Measurements from ENCODE around the gene LBX1.

Gene LBX1

GRCh38 chr10:101224060-101224909 lies 5.0 kb downstream of the LBX1 start:
- TF ChIP-seq CTCF (IDR thresholded peaks at IDR 0.05; ENCODE audit: low read depth, low read length), result no peak
- DNase-seq (ENCODE audit: extremely low read depth, low read depth), result no peak

GRCh38 chr10:101223274-101224059 lies 5.8 kb downstream of the LBX1 start:
- TF ChIP-seq CTCF (IDR thresholded peaks at IDR 0.05; ENCODE audit: low read depth, low read length), result no peak
- DNase-seq (ENCODE audit: extremely low read depth, low read depth), result no peak

GRCh38 chr10:101222683-101223273 lies 6.5 kb downstream of the LBX1 start:
- TF ChIP-seq CTCF (IDR thresholded peaks at IDR 0.05; ENCODE audit: low read depth, low read length), result no peak

GRCh38 chr10:101221963-101222531 lies 7.2 kb downstream of the LBX1 start:
- DNase-seq (ENCODE audit: extremely low read depth, low read depth), result no peak
- TF ChIP-seq CTCF (IDR thresholded peaks at IDR 0.05; ENCODE audit: low read depth, low read length), result no peak

More at GRCh38 chr10:101222683-101223273, 6.5 kb downstream of the LBX1 start:
- no peak for DNase-seq (ENCODE audit: extremely low read depth, low read depth)

- no peak for TF ChIP-seq CTCF (IDR thresholded peaks at IDR 0.05; ENCODE audit: low read depth, low read length)
- no peak for DNase-seq (ENCODE audit: extremely low read depth, low read depth)
Measured at GRCh38 chr10:101221549-101221948, 7.7 kb downstream of the LBX1 start.

- TF ChIP-seq CTCF (IDR thresholded peaks at IDR 0.05; ENCODE audit: low read depth, low read length), result no peak
- no peak for DNase-seq (ENCODE audit: extremely low read depth, low read depth)
Measured at GRCh38 chr10:101219946-101220451, 9.3 kb downstream of the LBX1 start.
